HepG2 (cell line): ENCODE measurements around the gene SH3GLB2. TPM values are rescaled to one million over a fixed set of nuclear protein-coding genes. Genes with fewer than 3 reads are reported as not detected.

ENCODE experiments used
- DMAP1 ChIP-seq: IDR thresholded peaks from 2 replicates; pipeline ENCODE4 v1.6.1; 2016
- ELF3 ChIP-seq: IDR thresholded peaks from 2 replicates; pipeline ENCODE4 v1.6.1; 2016; ENCODE audit warnings: missing genetic modification reagents, missing compliant biosample characterization
- ETV5 ChIP-seq: IDR thresholded peaks from 2 replicates; pipeline ENCODE4 v1.6.1; 2018; ENCODE audit warnings: missing biosample characterization, missing genetic modification reagents, inconsistent platforms, borderline replicate concordance
- FOSL1 ChIP-seq: sonication (generic); formaldehyde crosslinking; IDR thresholded peaks from 2 replicates; pipeline ENCODE4 v1.9.0; 2021; ENCODE audit warnings: missing genetic modification reagents, borderline replicate concordance
- FOXP1 ChIP-seq, 2 experiments: fragments of 450-650 bp in 1 of 2; IDR thresholded peaks; 2 replicates each; pipeline ENCODE4 v1.6.1; 2017 to 2018; ENCODE audit warnings: antibody characterized with exemption in 1 of 2
- HDAC1 ChIP-seq: sonication (generic); formaldehyde crosslinking; IDR thresholded peaks from 2 replicates; pipeline ENCODE4 v1.5.1; 2020; ENCODE audit warnings: mild to moderate bottlenecking, missing genetic modification reagents
- HNF4A ChIP-seq: sonication (generic); formaldehyde crosslinking; IDR thresholded peaks from 2 replicates; pipeline ENCODE4 v1.4.0; 2020; ENCODE audit warnings: missing genetic modification reagents
- KLF16 ChIP-seq, 2 experiments: sonication (generic) in 1 of 2; formaldehyde crosslinking in 1 of 2; IDR thresholded peaks; 2 replicates each; pipeline versions ENCODE4 v1.6.1 to v1.8.0; 2016 to 2023; ENCODE audit warnings: missing genetic modification reagents in 2 of 2, missing compliant biosample characterization in 1 of 2
- MTF2 ChIP-seq: sonication (generic); formaldehyde crosslinking; IDR thresholded peaks from 2 replicates; pipeline ENCODE4 v1.5.0; 2020; ENCODE audit warnings: missing genetic modification reagents, borderline replicate concordance
- NBN ChIP-seq: fragments of 450-650 bp; conservative IDR thresholded peaks from 2 replicates; pipeline ENCODE4 v1.6.1; 2017
- NCOR1 ChIP-seq: fragments of 200-600 bp; sonication (generic); IDR thresholded peaks from 2 replicates; pipeline ENCODE4 v1.7.0; 2017; ENCODE audit warnings: antibody characterized with exemption, low read length, borderline replicate concordance
- RNF2 ChIP-seq: fragments of 450-650 bp; conservative IDR thresholded peaks from 2 replicates; pipeline ENCODE4 v1.6.1; 2016; ENCODE audit warnings: low read depth
- SMARCE1 ChIP-seq: fragments of 450-650 bp; IDR thresholded peaks from 2 replicates; pipeline ENCODE4 v1.6.1; 2017; ENCODE audit warnings: borderline replicate concordance
- SMC3 ChIP-seq: IDR thresholded peaks from 2 replicates; pipeline ENCODE4 v1.6.1; 2011; ENCODE audit warnings: low read length, improper control_type of control experiment
- TAF15 ChIP-seq: fragments of 200-400 bp; formaldehyde crosslinking; IDR thresholded peaks from one replicate; pipeline ENCODE4 v1.6.1; 2018; ENCODE audit warnings: mild to moderate bottlenecking, low read depth, low read length; ENCODE audit not compliant: poor library complexity, severe bottlenecking
- TGIF2 ChIP-seq: IDR thresholded peaks from 2 replicates; pipeline ENCODE4 v1.6.1; 2016; ENCODE audit warnings: control low read depth, missing compliant biosample characterization
- ZMYM3 ChIP-seq: sonication (generic); formaldehyde crosslinking; IDR thresholded peaks from 2 replicates; pipeline ENCODE4 v1.5.1; 2020; ENCODE audit warnings: mild to moderate bottlenecking, missing genetic modification reagents
- ZNF501 ChIP-seq: sonication (generic); formaldehyde crosslinking; IDR thresholded peaks from 2 replicates; pipeline ENCODE4 v1.5.1; 2020; ENCODE audit warnings: mild to moderate bottlenecking, moderate library complexity, missing genetic modification reagents
- ZNF556 ChIP-seq: sonication (generic); formaldehyde crosslinking; IDR thresholded peaks from 2 replicates; pipeline ENCODE4 v1.4.0; 2020; ENCODE audit warnings: mild to moderate bottlenecking, missing genetic modification reagents, borderline replicate concordance
- ZNF841 ChIP-seq: sonication (generic); formaldehyde crosslinking; IDR thresholded peaks from 2 replicates; pipeline ENCODE4 v1.8.1; 2023; ENCODE audit warnings: missing genetic modification reagents, borderline replicate concordance
- polyA plus RNA-seq, 8 experiments: library from polyadenylated mRNA; depleted of rRNA in 3 of 8; stranded (reverse) in 7 of 8; unstranded in 1 of 8; fragments of >200 nt; fragmentation: Illumina TruSeq in 4 of 8; extraction: Trizol in 4 of 8; gene quantifications; 2 replicates each; pipeline versions ENCODE4 v1.2.1 to v1.2.3, GENCODE V29; 2011 to 2016; ENCODE audit warnings: low read depth in 4 of 8, missing spikeins in 1 of 8, mixed read lengths in 1 of 8; ENCODE audit not compliant: insufficient read depth in 1 of 8
- total RNA-seq, 5 experiments: library from RNA; depleted of rRNA; stranded (reverse); fragments of >200 nt; fragmentation: Illumina TruSeq; extraction: Trizol; gene quantifications; 2 replicates each; pipeline ENCODE4 v1.2.3, GENCODE V29; 2016; ENCODE audit warnings: low read depth in 1 of 5
- TF ChIP-seq, protein P1 (sequence below): IDR thresholded peaks from 2 replicates; pipeline ENCODE4 v1.6.1; 2016; ENCODE audit warnings: missing compliant biosample characterization, missing genetic modification reagents, borderline replicate concordance
- TF ChIP-seq, protein P2 (sequence below): sonication (generic); formaldehyde crosslinking; conservative IDR thresholded peaks from 2 replicates; pipeline ENCODE4 v1.4.0; 2020; ENCODE audit warnings: missing genetic modification reagents
- TF ChIP-seq, protein P3 (sequence below): sonication (generic); formaldehyde crosslinking; IDR thresholded peaks from 2 replicates; pipeline ENCODE4 v1.8.0; 2022; ENCODE audit warnings: missing genetic modification reagents, mild to moderate bottlenecking, inconsistent platforms, borderline replicate concordance
- TF ChIP-seq, protein P4 (sequence below): IDR thresholded peaks from 2 replicates; pipeline ENCODE4 v1.6.1; 2016; ENCODE audit warnings: missing genetic modification reagents, missing compliant biosample characterization
- TF ChIP-seq, protein P5 (sequence below): IDR thresholded peaks from 2 replicates; pipeline ENCODE4 v1.6.1; 2016; ENCODE audit warnings: low read depth, borderline replicate concordance

The SH3GLB2 gene
- total and polyA plus RNA-seq, 2 of the 13 experiments (the other 11 are each of a cell fraction or from before 2014, with no cell fraction given): 24.0 to 40.6 TPM

DNA sequence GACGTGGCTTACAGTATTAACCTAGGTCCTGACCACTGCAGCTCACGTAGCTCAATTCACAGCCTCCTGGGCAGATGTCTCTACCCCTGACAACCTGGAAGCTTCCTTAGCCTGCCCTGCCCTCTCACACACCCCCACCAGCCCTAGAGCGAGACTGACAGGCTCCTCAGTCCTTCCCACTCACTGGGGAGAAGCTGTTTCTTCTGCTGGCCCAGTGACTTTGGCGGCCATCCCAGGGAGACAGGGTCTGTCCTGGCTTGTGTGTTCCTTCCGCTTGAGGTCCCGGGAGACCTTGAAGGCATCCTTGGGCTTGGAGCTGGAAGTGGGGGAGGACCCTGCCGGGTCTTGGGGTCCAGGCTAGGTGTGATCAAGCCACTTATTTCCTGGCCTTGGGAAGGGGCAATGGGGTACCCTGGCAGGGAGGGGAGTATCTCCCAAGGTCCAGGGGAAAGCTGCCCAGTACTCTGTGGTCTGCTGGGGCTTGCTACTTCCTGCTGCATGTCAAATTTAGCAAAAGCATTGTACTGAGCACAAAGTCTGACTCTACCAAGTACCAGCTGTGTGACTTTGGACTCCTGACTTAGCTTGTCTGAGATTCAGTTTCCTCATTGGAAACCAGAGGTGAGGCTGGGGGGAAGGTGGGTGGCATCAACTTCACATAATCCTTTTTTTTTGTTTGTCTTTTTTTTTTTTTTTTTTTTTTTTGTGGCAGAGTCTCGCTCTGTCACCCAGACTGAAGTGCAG is 10.2 kb upstream of the SH3GLB2 start (continued):
- peak; percentile 87 for TF ChIP-seq HNF4A (CRISPR knock-in tag)
- TF ChIP-seq NCOR1: peak; percentile 53; the same call in 1 of the 2 replicates
- no peak for TF ChIP-seq SMC3
- TF ChIP-seq TAF15: no peak
- TF ChIP-seq MTF2 (CRISPR knock-in tag): no peak
- 0 out of 2 replicates have a peak, but pooled peaks have one; percentile 34 for TF ChIP-seq TGIF2 (CRISPR knock-in tag)
- TF ChIP-seq, protein P1, sequence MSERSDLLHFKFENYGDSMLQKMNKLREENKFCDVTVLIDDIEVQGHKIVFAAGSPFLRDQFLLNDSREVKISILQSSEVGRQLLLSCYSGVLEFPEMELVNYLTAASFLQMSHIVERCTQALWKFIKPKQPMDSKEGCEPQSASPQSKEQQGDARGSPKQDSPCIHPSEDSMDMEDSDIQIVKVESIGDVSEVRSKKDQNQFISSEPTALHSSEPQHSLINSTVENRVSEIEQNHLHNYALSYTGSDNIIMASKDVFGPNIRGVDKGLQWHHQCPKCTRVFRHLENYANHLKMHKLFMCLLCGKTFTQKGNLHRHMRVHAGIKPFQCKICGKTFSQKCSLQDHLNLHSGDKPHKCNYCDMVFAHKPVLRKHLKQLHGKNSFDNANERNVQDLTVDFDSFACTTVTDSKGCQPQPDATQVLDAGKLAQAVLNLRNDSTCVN: no peak
- TF ChIP-seq ZNF501 (CRISPR knock-in tag): no peak
- TF ChIP-seq, protein P2, sequence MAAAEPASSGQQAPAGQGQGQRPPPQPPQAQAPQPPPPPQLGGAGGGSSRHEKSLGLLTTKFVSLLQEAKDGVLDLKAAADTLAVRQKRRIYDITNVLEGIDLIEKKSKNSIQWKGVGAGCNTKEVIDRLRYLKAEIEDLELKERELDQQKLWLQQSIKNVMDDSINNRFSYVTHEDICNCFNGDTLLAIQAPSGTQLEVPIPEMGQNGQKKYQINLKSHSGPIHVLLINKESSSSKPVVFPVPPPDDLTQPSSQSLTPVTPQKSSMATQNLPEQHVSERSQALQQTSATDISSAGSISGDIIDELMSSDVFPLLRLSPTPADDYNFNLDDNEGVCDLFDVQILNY (CRISPR knock-in tag): no peak
- TF ChIP-seq NBN: no peak
- TF ChIP-seq DMAP1 (CRISPR knock-in tag): no peak
- no peak for TF ChIP-seq RNF2
- TF ChIP-seq, protein P3, sequence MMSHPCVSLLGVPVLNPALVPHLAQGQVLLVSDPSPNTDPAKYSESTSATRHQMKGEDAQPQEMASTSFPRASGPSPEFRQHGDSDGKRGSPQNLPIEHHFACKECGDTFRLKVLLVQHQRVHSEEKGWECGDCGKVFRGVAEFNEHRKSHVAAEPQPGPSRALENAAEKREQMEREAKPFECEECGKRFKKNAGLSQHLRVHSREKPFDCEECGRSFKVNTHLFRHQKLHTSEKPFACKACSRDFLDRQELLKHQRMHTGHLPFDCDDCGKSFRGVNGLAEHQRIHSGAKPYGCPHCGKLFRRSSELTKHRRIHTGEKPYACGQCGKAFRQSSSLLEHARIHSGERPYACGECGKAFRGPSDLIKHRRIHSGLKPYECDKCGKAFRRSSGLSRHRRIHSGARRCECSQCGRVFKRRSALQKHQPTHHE (CRISPR knock-in tag): no peak
- no peak for TF ChIP-seq FOXP1 (IDR thresholded peaks at IDR 0.05)
- TF ChIP-seq FOXP1 (CRISPR knock-in tag; IDR thresholded peaks at IDR 0.05): no peak
- no peak for TF ChIP-seq KLF16 (CRISPR knock-in tag; IDR thresholded peaks at IDR 0.05)
- 0 out of 2 replicates have a peak, but pooled peaks have one; percentile 46 for TF ChIP-seq ELF3 (CRISPR knock-in tag)
- TF ChIP-seq ZMYM3: peak; percentile 36; the same call in 1 of the 2 replicates
- TF ChIP-seq SMARCE1: no peak
- no peak for TF ChIP-seq FOSL1 (CRISPR knock-in tag)
- TF ChIP-seq ZNF841 (CRISPR knock-in tag): no peak
- peak; percentile 39; the same call in 1 of the 2 replicates for TF ChIP-seq ZNF556
- TF ChIP-seq HDAC1 (CRISPR knock-in tag): peak; percentile 50; the same call in 1 of the 2 replicates
- TF ChIP-seq, protein P4, sequence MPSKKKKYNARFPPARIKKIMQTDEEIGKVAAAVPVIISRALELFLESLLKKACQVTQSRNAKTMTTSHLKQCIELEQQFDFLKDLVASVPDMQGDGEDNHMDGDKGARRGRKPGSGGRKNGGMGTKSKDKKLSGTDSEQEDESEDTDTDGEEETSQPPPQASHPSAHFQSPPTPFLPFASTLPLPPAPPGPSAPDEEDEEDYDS (CRISPR knock-in tag): no peak
- TF ChIP-seq, protein P5, sequence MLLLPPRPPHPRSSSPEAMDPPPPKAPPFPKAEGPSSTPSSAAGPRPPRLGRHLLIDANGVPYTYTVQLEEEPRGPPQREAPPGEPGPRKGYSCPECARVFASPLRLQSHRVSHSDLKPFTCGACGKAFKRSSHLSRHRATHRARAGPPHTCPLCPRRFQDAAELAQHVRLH: no peak
- TF ChIP-seq ETV5 (CRISPR knock-in tag): peak; percentile 58; the same call in 1 of the 2 replicates
